GM12892 (cell line): ENCODE measurements around the gene TPM3.

Experiments used
- POLR2A ChIP-seq: IDR thresholded peaks from 2 replicates; pipeline ENCODE4 v1.6.1; 2011; ENCODE audit warnings: low read depth, low read length, control low read depth
- POLR2AphosphoS5 ChIP-seq: IDR thresholded peaks from 2 replicates; pipeline ENCODE4 v1.6.1; 2011; ENCODE audit warnings: low read depth, low read length, control low read depth
- TAF1 ChIP-seq: IDR thresholded peaks from 2 replicates; pipeline ENCODE4 v1.6.1; 2011; ENCODE audit warnings: low read depth, mild to moderate bottlenecking, control low read depth, low read length, borderline replicate concordance

DNA sequence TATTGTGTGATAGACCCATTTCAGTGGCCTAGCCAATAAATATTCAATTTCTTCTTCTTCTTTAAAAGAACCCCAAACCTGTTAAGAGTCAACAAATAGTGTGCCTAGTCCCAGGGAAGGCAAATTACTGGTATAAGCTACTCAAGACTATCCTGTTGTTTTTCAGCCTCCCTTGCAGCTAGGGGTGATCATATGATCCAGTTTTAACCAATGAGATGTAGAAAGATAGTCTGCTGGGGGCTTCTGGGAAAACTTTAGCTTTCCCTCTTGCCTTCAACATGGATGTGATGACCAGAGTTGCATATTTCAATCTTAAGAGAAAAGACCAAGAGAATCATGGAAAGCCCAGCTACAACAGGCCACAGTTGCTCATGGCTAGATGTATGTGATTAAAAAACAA is 32.3 kb downstream of the TPM3 start:
- TF ChIP-seq POLR2A (no peak), POLR2AphosphoS5 (no peak; the same call in 1 of the 2 replicates), TAF1 (no peak)
